GM19328 (cell line): Measurements from ENCODE around the gene VAV1.
"Not testable (repeated sequence)": the region's sequence is repeated elsewhere in the genome, so short reads cannot be mapped to it uniquely, and the experiment has no call there.

ENCODE experiments used
- ATAC-seq: cut with Tn5 transposase; IDR thresholded peaks from one replicate; pipeline ENCODE4 v1.9.1; 2021; ENCODE audit warnings: mild to moderate bottlenecking, moderate library complexity; ENCODE audit not compliant: unreplicated experiment

Gene VAV1

DNA sequence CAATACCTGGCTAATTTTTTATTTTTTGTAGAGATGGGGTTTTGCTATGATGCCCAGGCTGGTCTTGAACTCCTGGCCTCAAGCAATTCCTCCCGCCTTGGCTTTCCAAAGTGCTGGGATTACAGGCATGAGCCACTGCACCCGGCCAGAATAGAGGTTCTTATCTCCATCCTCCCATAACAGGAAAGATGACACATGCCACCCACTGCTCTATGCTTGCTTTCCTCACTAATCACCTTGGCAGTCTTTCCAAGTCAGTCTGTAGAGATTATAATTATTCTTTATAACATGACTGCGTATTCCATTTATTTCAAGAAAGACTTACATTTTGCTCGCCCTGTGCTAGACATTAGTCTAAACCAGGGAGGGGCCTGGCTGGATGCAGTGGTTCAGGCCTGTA lies 6.7 kb downstream of the VAV1 start:
- ATAC-seq = no peak

DNA sequence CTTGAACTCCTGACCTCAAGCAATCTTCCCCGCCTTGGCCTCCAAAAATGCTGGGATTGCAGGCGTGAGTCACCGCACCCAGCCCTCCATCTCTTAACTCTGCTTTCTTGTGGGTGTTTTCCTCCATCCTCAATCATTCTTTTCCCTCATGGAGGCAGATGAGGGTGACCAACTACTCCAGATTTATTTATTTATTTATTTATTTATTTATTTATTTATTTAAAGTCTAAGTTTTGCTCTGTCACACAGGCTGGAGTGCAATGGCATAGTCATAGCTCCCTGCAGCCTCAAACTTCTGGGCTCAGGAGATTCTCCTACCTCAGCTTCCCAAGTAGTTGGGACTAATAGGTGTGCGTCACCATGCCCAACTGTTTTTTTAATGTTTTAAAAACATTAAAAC lies 14.9 kb downstream of the VAV1 start:
- ATAC-seq = no peak

DNA sequence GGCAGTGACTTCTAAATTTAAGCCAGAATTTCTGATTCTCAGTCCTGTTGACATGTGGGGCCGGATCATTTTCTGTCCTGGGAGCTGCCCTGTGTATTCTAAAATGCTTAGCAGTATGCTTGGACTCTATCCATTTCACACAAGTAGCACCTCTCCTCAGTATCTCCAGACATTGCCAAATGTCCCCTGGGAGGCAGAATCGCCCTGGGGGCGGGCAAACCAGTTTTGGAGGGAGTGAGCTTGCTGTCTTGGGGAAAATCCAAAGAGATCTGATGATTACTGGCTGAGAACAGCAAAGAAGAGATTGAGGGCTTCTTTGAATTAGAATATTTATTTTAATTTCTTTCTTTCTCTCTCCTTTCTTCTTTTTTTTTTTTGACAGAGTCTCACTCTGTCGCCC lies 16.4 kb downstream of the VAV1 start:
- ATAC-seq = no peak

DNA sequence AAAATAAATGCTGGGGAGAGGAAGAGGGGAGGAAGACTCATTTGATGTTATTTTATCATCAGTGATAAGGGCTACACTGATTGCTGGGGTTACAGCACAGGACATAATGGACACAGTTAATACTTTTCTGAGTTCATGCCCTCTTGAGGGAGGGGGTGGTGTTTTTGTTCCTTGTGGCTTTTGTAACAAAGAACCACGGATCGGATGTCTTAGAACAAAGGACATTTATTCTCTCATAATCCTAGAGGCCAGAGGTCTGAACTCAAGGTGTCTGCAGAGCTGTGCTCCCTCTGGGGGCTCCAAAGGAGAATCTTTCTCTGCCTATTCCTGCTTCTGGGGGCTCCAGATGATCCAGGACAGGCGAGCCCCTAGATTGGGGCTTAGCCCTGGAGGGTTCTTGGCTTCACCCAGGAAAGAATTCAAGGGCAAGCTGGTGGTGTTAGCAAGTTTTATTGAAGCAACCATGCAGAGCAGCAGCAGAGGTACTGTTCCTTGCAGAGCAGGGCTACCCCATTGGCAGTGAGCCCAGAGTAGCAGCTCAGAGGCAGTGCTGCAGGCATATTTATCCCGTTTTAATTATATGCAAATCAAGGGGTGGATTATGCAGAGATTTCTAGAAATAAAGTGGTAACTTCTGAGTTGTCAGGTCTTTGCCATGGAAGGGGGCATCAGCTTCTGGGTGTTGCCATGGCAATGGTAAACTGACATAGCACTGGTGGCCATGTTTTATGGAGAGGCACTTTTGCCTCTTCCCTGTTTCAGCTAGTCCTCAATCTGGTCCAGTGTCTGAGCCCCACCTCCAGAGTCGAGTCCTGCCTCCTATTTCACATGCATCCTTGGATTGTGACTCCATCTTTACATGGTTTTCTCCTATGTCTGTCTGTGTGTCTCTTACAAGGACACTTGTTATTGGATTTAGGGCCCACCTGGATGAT lies 18.0 kb downstream of the VAV1 start:
- no peak for ATAC-seq

DNA sequence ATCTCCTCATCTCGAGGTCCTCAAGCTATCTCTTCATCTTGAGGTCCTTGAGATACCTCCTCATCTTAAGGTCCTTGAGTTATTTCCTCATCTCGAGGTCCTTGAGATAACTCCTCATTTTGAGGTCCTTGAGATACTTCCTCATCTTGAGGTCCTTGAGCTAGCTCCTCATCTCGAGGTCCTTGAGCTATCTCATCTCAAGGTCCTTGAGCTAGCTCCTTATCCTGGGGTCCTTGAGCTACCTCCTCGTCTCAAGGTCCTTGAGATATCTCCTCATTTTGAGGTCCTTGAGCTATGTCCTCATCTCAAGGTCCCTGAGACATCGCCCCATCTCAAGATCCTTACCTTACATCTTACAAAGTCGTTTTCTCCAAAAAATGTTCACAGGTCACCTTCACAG lies 18.7 kb downstream of the VAV1 start:
- ATAC-seq = no peak

DNA sequence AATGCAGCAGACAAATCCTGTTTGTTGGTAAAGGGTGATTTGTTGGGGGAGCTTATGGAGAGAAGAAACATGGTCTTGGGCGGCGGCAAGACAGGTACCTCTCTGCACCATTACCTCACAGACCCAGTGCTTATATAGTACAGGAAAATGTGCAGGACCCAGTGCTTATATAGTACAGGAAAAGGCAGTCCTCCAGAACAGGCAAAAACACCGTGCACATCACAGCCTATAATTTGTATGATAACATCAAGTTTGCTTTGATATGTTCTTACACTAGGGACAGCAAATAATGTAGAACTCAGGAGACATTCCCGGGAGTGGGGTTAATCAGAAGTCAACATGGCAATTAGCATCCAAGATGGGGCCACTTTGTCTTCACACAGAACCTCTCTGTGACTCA lies 20.9 kb downstream of the VAV1 start:
- no peak for ATAC-seq

DNA sequence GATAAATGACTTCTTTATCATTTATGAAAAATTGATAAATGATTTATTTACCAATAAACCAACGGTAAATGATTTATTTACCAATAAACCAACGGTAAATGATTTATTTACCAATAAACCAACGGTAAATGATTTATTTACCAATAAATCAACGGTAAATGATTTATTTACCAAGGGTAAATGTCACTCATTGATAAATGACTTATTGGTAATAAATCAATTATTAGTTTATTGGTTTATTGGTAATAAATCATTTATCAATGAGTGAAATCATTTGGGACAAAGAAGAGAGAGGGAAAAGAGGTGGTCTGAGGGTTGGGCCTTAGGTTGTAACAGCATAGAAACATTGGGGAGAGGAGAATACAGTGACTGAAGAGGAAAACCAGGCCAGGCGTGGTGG lies 21.5 kb downstream of the VAV1 start:
- ATAC-seq = no peak

DNA sequence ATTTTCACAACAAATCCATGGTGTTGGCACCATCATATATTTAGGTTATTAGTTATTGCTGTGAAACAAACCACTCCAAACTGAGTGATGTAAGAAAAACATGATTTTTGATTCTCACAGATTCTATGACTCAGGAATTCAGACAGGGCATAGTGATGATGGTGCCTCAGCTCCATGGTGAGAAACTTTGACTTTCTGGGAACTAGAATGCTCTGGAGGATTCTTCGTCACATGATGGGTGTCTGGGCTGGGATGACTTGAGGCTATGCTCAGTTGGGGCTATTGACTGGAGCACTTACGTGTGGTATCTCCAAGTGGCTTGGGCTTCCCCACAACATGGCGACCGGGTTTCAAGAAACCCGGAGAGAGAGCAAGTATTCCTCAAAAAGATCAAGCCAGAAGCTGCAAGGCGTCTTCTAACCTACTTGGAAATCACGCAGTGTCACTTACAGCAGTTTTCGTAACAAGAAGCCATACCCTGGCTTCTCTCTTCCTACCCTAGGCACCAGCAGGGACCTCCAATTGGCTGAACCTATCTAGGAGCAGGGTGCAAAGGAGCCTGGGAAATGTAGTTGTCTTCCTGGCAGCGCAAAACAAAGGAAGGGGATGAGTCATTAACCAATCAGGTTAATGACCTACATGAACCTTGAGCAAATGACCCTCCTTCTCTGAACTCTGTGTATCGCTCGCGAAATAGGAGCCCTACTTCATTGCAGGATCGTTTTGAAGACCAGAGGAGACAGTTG lies 22.4 kb downstream of the VAV1 start:
- ATAC-seq = no peak

DNA sequence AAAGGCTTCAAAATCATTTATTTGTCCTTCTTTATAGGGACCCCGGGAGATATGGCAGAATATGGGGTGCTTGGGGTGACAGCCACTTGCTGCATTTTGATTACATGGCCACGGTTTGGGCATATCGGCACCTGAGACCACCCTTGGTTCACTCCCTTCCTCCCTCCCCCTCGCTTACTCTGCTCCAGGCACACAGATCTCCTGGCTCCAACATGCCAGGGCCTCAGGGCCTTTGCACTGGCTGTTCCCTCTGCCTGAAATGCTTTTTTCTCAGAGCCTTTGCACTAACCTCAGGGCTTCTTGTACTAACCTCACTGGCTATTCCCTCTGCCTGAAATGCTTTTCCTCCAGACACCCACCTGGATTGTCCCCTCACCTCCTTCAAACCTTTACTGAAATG lies 23.8 kb downstream of the VAV1 start:
- no peak for ATAC-seq

DNA sequence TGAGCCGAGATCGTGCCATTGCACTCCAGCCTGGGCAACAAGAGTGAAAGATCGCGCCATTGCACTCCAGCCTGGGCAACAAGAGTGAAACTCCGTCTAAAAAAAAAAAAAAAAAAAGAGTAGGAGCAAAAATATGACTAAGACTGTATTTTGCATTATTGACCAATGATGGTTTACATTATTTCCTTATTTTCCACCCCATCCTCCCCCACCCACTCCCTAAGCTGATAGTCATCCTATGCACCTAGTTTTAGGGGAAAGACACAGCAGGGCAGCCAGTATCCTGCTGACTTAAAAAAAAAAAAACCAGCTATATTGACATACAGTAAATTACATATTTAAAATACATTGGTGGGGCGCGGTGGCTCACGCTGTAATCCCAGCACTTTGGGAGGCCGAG lies 25.1 kb downstream of the VAV1 start:
- no peak for ATAC-seq

DNA sequence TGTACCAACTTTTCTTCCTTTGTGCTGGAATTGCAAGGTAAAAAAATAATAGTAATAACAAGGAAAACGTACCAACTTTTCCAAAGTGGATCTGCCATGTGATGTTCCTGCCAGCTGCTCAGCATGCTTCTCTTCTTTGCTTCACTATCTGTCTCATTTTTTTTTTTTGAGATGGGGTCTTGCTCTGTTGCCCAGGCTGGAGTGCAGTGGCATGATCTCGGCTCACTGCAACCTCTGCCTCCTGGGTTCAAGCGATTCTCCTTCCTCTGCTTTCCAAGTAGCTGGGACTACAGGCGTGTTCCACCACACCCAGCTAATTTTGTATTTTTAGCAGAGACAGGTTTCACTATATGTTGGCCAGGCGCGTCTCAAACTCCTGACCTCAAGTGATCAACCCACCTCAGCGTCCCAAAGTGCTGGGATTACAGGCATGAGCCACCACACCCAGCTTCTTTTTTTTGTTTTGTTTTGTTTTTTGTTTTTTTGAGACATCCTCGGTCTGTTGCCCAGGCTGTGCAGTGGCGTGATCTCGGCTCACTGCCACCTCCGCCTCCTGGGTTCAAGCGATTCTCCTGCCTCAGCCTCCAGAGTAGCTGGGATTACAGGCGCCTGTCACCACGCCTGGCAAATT lies 27.8 kb downstream of the VAV1 start:
- not testable (repeated sequence) for ATAC-seq

DNA sequence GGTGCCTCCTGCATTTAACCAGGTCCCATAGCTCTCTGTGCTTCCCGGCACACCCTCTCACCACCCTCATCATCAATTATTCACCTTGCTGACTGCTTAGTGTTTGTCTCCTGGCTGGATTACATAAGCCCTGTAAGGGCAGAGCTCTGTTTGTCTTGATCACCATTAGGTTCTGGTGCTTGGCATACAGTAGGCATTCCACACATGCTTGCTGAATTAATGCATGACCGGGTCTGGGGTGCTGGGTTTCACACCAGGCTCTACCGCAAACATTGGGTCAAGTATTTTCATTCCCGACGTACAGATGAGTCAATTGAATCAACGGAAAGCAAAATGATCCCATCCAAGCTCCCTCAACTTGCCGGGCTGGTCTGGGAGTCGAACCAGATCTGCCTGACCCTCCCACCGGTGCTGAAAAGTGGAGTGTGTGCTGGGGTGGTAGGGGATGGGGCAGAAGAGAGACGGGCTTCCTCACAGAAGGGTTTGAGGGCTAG lies 28.5 kb downstream of the VAV1 start:
- no peak for ATAC-seq

DNA sequence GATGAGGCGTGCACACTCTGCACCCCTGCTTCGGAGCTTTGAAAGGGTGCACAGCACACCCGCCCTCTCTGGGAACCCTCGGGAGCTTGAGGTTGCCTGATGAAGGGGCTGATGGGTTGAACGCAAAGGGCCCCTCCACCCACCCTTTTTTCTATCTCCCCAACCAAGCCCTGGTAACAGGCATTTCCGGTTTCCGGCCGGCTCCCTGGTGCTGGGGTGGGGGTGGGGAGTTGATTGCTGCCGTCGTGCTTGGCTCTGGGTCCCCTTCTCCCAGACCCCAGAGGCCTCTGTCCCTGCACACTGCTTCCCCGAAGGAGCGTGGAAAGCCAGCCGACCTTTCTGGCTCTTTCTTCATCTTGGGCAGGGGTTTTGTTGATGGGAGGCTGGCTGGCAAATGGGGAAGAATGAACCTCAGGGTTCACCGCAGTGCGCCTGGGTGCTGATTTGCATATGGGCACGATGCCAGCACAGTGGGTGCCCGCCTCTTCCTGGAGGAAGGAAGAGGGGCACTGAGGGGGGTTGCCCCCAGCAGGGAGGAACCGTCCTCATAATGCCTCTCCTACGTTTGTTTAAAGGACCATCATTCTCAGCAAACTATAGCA lies 29.1 kb downstream of the VAV1 start:
- ATAC-seq = no peak

DNA sequence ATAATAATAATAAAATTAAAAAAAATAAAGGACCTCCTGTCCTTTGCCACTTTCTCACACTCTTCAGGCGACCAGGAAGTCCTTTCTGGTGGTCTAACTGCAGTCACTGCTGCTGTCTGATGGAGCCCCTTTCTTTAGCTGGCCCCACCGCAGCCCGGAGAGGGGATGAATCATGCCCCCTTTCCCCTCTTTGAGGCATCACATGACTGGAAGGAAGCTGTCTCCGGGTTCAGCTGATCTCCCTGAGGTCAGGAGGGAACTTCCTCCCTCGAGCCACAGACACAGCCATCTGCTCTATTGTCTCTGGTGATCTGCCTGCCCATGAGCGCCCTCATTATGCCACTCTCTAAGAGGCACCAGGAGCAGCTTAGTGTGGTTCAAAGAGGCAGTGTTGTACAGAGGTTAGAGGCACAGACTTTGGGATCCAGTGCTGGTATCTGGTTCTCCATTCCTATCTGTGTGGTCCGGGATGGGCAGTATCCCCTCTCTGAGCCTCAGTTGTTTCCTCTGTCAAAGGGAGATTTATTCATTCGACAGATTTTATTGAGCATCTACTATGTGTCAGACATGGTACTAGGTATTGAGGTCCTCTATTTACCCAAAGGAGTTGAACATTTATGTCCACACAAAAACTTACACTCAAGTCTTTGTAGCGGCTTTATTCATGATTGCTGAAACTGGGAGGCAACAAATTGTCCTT lies 30.0 kb downstream of the VAV1 start:
- no peak for ATAC-seq

DNA sequence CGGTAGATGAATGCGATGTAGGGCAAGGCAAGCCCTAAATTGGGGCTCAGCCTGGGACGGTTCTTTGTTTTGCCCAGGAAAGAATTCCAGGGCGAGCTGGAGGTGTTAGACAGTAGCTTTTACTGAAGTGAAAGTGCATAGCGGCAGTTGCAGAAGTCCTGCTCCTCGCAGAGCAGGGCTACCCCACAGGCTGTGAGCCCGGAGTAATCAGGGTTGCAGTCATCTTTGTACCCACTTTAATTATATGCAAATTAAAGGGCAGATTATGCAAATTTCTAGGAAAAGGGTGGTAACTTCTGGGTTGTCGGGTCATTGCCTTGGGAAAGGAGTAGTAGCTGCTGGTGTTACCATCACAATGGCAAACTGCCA lies 30.5 kb downstream of the VAV1 start:
- ATAC-seq = no peak

DNA sequence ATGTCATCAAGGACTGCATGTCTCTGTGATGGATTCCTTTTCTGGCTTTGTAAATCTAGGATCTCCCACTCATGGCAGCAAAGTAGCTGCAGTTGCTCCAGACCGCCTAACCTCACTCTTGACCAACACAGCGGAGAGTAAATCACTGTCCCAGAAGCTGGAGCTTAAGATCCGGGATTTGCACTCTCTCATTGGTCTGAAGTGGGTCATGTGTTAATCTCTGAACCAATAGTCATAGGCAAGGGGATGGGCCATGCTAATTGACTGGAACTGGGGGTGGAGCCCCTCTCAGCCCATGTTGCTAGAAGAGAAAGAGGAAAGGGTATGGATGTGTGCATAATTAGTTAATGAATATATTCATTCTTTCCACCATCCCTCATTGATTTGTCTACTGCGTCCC lies 34.0 kb downstream of the VAV1 start:
- no peak for ATAC-seq

DNA sequence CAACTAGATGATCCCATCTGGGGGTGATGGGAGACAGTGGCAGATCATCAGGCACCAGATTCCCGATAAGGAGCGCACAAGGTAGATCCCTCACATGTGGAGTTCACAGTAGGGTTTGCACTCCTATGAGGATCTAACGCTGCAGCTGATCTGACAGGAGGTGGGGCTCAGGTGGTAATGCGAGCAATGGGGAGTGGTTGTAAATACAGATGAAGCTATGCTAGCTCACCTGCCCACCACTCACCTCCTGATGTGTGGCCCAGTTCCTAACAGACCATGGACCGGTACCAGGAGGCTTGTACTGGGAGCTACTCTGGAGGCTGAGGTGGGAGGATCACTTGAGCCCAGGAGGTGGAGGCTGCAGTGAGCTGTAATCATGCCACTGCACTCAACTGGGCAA lies 34.8 kb downstream of the VAV1 start:
- no peak for ATAC-seq

DNA sequence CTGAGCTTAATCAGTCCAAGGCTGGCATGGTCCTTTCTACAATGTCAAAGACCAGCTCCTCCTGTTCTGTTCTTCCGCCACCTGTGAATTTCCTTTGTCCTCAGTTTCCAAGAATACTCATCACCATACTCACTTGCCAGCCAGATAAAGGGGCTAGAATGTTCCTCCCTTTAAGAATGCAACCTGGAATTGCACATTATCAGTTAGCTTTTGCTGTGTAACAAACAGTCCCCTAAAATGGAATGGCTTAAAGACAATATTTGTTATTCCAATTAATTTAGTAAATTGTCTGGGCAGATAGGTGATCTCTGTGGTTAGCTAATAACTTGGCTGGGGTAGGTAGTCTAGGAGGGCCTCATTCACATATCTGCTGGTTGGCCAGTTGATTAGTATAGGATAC lies 36.0 kb downstream of the VAV1 start:
- no peak for ATAC-seq

DNA sequence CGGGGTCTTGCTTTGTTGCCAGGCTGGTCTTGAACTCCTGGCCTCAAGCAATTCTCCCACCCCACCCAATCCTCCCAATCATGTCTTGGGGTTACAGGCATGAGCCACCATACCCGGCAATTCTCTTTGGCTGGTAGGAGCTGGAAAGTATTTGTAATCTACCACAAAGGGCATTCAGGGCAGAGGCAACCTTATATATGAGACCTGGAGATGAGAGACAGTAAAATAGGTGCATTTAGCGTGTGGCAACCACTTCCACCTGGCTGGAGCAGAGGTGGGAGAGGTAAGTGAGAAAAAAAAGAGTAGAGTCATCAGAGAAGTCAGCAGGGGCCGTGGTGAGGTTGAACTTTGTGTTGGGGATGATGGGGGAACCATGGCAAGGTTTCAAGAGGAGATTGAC lies 36.8 kb downstream of the VAV1 start:
- no peak for ATAC-seq

DNA sequence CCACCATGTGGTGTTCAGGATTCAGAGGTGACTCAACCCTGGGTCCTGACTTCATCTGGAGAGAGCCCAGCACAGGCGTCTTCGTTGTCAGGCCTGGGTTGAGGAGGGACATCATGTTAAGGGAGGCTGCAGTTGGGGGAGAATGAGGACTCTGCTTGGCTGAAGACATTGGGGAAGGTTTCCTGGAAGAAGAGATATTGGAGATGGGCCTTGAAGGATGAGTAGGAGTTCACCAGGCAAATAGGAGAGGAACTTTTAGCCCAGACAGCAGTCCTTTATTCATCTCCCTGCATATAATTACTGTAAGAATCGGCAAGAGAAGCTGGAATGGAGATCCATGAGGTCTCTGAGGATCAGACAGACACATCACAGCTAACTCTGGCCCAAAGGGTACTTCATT lies 38.9 kb downstream of the VAV1 start:
- ATAC-seq = no peak

DNA sequence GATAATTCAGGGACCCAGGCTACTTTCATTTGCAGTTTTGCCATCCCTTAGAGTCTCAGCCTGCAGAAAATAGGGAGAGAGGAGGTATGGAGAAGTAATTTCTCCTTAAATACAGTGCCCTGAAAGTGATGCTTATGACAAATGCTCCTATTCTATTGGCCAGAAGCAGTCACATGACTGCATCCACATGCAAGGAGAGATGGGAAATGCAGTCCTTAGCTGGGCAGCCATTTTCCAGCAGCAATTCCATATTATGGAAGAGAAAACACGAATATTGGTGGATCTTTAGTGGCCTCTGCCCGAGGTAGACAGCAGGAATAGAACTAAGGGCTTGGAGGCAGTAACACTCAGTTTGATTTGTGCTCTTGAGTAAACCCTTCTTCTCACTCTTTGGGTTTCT lies 39.4 kb downstream of the VAV1 start:
- no peak for ATAC-seq
